ENCODE results near the gene LMX1B.

The LMX1B gene

DNA sequence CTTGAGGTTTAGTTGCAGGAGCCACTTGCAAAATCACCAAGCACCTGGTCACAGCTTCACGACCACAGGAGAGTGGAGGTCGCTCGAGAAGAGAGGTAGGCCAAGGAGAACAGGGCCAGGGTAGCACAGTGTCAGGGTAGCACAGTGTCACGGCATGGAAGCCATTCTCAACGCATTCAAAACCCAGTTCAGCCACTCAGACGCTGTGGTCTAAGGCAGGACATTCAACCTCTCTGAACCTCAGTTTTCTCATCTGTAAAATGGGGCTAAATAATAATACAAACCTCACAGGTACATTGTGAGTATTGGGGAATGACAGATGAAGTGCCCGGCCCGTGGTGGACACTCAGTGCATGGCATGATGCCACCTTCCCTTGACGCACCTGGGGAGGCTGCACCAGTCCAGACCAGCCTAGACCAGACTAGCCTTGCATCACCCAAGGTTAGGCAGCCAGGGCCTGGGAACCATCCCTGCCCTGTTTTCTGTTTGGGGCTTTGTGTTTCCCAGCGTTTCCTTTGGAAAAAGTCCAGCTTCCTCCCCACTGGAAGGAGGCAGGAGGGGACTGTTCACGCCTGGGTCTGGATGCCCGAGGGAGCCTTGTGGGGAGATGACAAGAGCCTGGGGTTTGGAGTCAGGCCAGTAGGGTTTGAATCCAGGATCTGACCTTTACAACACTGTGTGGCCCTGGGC is 7.8 kb upstream of the LMX1B start:
- DNase-seq, result no peak

DNA sequence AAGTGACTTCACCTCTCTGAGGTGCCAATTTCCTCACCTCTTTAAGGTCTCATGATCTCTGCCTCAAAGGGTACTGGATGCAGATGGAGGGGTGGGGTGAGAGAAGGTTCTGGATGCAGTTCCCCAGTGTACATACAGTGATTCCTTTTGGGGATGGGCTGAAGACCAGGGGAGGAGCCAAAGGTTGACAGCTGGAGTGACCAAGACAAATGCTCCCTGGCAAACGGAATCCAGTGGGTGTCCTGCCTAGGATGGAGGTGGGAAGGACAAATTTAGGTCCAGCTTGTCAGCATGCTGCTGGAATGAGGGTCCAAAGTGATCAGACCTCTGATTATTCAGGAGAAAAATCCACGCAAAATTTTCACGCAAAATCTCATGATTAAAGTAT is 7.3 kb upstream of the LMX1B start:
- no peak for DNase-seq

DNA sequence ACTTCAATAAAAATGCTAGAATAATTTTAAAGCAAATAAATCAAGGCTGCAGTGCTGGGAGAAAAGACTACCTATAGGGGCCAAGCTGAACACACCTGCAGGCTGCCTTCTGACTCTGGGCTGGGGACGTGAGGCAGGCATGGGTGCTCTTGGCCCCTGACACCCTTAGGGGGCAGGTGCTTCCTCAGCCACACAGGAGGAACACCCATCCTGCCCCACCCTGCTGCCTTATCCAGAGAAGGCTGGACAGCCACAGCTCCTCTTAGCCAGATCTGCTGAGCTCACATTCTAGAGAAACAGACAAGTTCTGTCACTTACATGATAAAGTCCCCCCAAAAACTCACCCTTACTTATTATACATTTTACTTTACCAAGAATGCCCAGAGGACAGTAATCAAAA is 6.6 kb upstream of the LMX1B start:
- no peak for DNase-seq

DNA sequence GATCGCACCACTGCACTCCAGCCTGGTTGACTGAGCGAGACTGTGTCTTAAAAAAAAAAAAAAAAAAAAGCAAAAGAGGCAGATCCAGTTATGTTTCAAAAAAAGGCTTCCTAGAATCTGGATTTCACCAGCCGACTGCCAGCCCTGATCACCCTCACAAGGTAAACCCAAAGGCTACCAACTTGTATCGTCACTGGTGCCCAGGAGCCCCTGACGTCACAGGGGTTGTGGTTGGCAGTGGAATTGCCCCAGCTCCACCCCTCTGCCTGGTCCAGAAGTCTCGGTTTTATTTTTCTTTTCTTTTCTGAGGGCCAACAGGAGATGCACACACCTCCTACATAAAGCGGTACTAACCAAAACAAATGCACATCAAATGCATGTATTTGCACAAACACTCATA is 6.0 kb upstream of the LMX1B start:
- DNase-seq, result no peak

DNA sequence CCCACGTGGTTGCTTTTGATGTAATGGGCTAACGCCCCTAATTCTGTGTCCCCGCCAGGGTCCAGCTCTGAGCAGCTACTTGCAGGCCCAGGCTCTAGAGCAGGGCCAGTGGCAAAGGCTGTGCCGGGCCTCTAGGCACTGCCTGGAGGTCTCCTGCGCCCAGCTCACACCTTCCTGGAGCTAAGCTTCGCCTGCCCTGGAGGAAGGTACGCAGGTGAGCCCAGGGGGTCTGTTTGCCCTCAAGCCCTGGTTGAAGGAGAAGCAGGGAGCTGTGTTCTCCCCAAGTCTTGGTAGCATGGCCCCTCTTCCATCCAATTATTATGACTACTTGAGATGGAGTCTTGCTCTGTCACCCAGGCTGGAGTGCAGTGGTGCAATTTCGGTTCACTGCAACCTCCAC is 5.2 kb upstream of the LMX1B start:
- DNase-seq, result no peak

DNA sequence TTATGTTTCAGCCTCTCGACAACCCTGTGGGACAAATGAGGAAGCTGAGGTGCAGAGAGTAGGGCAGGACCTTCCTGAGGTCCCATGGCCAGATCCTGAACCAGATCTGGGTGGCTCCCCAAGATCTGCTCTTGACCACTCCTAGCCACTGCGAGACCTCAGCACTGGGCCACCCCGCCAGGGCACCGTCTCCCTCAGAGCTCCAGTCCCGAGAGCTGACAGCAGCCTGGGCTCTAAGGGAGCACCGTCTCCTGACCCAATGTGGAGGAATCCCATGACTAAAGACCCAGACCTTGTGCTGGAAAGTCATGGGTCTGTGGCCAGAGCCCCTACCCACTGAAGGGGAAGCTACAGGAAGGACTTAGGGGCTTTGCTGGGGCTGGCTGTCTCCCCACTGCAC is 4.5 kb upstream of the LMX1B start:
- no peak for DNase-seq

DNA sequence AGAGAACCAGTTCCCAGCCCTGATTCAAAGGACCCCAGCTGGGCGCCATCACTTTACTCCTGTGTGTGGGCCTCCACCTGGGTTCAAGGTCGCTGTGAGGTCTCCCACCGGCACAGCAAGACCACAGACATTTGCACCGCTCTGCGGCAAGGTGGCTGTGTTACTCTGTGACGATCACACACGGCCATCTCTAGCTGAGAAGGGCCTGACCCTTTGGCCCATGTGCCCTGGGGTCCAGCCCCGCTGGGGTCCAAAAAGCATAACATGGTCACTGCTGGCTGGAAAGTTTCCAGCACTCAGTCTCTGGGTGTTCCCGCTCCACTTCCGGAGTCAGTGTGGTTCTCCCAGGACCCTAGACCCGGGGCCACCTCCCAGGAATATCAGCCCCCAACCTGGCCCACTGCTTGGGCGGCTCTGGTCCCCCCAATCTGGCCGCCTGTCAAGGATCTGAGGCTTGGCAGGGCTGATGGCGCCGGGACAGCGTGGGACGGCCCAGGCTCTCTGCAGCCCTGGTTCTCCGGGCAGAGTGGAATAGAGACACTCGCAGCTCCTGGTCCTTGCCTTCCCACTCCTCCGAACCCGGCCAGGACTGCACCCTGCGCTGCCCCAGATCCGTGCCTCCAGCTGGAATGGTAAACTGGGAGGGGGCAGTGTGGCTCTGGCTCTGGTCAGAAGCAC is 3.9 kb upstream of the LMX1B start:
- no peak for DNase-seq

DNA sequence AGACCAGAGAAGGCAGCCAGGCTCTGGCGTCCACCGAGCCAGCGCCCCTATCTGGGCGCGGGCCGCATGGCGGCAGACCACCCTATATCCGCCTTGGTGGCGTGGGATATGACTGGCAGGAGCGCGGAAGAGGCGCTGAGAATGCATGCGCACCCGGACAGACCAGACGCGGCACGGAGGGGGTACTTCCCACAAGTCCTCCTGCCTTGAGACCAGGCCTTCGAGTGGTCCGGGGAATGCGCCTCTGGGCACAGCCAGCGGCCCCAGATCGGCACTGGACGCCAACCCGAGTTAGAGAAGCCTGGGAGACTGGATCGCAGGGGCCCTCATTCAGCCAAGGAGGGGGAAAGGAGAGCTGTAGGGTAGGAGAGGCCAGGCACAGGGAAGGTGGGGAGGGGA is 2.5 kb upstream of the LMX1B start:
- no peak for DNase-seq

DNA sequence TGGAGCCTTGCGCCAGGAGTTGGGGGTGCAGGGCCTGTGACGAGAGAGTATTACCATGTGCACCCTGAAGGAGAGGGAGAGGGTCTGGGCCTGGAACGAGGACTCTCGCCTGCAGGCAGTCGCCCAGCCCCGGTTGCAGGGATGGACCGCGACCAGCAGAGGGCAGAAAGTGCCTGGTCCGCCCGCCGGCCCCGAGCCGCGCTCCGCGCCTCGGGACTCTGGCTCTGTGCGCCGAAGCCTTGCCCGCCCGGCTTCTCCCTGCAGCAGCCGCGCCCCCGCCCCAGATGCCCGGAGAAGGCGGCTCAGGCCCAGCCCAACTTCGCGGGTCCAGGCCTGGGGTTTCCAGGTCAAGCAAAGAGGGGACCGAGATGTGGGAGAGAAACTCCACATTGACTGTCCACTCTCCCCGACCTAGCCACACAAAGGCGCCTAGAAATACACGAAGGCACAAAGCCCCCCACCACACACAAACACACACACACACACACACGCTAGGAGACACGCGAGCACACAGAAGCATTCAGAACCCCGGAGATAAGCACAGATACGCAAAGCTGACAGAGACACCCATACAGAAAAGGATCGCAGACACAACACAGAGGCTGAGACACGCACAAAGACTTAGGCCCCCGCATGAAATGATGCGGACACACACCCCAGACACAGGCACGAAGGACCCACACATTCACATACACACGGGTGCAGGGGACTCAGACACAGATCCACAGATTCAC is 2.0 kb upstream of the LMX1B start:
- DNase-seq, result peak; percentile 86

DNA sequence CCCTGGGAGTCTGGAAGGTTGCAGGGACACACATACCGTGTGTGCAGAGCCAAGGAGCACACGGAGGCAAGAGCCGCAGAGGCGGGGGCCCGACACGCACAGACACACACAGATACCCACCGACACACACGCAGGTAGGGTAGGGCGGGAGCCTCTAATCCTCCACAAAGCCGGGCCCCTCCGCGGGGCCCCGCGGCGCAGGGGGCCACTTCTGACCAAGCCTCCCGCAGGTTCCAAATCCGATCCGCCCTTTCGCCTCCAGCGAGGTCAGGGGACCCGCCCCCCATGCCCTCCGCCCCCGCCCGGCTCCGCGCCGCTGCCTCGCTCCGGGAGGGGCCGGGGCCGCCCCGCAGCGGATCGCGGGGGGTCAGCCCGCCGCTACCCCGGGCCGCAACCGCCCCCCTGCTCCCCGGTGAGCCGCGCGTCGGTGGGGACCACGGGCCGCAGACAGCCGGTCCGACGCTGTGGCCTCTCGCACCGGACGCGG is 1.4 kb upstream of the LMX1B start:
- no peak for DNase-seq

DNA sequence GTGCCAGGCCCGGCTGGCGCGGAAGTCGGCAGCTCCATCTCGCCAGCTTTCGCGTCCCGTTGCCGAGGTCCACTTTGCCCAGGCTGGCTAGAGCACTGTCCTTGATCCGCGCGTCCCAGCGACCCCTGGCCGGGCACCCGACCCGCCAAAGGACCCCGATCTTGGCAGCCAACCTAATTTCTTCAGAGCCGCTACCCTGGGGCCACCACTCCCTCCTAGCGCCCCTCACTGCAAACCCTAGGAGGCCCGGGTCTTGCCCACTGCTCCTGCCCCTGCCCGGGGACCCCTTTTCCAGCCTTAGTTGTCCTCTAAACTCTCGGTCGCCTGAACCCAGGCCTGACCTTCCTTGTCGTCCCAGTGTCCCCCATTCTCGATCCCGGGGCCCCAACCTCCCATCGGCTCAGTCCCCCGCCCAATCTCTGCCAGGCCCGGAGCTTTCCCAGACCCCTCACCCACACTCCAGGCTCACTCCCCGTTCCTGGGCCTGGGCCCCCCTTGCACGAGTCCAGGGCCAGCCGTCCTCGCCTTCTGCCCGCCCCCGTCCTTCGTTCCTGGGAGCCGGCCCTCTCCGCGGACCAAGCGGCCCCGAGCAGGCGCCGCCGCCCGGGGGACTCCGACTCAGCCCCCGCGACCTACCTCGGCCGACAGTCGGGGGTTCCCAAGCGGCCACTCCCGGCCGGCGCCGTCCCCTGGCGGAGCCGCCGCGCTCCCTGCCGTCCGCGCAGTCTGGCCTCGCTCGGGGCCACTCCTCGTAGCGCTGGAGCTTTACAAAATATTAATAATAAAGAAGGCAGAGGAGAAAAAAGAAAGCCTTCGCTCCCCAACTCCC is 701 bp upstream of the LMX1B start:
- no peak for DNase-seq

DNA sequence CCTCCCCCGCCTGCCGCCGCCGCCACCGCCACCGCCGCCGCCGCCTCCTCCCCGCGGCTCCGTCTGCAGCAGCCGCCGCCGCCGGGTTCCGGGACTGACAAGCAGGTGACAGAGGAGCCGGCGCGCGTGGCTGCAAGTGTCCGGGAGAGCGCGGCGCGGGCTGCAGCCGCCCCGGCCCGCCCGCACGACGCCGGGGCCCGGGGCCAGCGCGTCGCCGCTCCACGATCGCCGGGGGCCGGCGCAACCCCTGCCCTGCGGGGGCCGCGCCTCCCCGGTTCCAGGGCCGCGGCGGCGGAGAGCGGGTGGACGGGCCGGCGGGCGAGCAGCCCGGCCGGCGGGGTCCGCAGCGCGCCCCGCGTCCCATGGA is 343 bp downstream of the LMX1B start:
- DNase-seq, result no peak

DNA sequence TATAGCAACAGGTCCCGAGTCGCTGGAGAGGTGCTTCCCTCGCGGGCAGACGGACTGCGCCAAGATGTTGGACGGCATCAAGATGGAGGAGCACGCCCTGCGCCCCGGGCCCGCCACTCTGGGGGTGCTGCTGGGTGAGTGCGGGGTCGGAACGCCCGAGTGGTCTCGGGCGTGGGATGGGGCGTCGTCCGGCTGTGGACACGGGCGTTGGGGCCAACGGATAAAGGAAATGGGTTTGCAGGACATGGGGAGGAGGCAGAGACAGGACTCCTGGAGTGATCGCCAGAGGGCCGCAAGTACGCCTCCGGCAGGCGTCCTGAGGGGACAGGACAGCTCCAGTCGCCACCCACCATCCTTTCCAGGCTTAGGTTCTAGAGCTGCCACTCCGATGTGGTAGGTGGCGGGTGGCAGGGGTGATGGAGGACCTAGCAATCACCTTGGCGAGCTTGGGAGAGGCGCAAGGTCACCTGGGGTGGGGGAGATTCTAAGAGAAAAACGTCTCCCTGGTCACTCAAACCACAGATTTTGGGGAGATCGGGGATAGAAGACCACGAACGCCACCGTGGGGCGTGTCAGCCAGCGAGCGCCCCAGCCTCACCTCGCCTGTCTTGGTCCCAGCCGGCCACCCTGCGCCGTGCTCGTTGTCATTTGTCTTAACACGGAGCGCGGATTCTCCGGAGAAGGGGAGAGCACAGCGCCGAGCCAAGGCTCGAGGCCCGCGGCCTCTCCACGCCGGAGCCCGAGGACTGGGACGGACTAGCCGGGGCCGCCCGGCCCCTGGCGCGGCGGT is 922 bp downstream of the LMX1B start:
- no peak for DNase-seq

DNA sequence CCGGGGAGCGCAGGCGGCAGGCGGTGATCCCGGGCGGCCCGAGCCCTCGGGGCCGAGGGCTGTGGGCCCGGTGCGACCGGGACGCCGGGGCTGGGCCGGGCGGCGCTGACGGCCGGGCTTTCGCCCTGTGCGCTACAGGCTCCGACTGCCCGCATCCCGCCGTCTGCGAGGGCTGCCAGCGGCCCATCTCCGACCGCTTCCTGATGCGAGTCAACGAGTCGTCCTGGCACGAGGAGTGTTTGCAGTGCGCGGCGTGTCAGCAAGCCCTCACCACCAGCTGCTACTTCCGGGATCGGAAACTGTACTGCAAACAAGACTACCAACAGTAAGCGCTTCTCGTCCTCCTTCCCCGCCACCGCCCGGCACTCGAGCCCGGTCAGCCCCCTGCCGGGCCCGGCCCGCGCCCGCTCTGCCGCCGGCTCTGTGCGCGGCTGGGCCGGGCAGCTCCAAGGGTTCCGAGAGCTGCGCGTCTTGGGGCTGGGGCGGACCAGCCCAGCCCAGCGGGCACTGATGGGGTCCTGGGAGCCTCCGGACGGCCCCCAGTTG is 1.6 kb downstream of the LMX1B start:
- DNase-seq, result peak; percentile 59

DNA sequence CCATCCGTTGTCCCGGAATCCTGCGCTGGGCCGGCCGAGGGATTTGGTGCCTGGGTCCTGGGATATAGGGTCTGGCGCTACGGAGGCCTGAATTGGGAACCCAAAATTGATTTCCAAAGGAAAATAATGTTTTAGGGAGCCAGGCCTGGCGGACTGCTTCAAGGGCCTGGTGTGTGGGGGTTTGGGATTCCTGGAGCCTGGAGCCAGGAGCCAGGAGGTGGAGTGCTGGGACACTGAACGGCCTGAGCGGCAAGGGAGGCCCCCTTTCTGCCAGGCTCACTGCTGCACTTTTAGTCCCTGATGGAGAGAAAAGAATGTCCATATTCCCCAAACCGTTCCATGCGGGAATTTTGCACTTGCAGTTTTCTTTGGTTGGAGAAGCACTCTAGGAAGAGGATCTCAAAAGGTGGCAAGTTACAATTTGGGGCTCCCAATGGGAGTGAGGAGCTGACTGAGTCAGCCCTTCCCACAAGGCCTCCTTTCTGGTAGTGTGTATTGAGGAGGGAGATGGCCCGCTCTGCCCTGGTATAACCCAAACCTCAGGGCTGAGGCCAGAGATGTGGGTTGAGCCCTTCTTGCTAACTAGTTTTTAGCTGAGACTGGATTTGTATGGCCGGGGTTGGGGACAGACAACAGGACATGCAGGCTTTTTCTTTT is 2.2 kb downstream of the LMX1B start:
- no peak for DNase-seq

DNA sequence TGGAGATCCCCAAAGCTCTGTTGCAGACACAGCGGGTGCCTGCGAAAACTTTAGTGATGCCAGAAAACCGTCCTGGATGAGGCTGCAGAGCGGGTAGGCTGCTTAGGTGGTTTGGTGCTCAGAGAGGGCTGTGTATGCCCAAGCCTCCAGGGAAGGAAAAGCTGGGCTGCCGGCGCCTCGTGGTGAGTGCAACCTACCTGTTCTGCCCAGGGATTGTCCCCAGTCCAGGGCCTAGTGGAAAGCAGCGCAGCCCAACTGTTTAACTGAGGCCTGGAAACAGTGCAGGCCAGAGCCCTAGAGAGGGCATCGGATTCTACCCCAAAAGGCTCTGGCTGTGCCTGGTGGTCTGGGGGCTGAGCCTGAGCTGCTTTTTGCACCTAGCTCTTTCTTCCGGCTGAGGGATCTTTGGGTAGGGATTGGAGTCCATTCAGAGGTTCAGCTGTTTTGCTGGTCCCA is 2.8 kb downstream of the LMX1B start:
- no peak for DNase-seq

DNA sequence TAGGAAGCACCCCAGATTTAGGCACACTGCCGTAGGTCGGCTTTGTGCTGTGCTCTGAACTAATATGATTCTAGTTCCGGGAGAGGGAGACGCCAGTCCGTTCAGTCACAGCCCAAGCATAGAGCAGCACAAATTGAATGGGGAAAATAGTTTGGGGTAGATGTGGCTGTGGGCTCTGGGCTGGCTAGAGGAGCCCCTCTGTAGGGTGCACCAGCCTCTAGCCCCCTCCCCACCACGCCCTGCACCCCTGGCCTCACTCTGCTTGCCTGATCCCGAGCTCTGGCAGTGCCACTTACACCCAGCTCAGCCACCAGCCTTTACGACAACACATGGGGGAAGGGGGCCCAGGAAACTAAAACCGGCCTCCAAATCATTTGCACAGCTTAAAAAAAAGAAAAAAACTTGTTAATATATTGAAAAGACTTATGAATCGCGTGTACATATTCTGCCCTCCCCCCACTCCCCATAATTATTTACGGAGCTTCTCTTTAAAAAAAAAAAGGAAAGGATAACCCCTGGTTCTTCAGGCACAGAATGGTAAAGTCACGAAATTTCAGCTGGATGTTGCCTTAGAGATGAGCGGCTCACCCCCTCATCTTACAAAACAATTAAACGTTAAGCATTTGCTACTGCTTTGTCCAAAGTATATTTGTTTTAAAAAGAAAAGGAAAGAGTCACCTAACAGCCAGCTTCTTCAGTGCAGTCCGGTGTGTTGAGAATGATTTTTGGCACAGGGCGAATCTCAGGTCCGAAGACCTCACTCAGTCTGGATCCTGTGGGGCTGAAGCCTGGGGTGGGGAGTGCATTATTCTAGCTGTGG is 3.5 kb downstream of the LMX1B start:
- no peak for DNase-seq

DNA sequence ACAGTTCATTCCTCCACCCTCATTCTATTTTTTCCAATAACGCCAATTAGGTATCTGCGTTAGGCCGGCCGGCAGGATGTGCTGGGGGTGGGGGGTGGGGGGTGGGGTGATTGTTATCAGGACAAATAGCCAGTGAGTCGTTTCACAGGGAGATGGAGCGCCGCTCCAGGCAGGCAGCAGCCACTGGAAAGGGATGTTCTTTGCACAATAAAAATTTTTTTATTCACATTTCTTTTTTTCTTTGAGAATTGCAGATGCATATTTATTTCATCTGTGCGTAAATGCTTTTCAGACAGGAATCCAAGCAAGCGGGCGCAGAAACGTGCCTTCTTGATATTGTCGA is 4.1 kb downstream of the LMX1B start:
- DNase-seq, result no peak

DNA sequence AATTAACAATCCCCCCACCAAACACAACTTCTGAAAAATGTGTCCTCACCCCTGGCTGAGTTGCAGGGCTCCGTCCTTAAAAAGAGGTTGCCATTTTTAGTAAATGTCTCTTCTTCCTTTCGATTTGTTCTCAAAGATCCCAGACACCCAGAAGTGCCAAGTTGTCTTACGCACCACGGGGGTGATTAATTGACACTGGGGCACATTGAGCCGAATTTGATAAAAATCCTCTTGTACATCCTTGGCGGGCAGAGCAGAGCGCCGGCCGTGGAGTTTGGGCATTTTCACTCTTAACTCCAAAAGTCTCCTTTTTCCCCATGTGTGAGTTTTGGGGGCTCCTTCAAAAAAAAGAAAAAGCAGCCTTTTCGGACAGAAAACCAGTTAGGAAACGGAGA is 4.5 kb downstream of the LMX1B start:
- no peak for DNase-seq

DNA sequence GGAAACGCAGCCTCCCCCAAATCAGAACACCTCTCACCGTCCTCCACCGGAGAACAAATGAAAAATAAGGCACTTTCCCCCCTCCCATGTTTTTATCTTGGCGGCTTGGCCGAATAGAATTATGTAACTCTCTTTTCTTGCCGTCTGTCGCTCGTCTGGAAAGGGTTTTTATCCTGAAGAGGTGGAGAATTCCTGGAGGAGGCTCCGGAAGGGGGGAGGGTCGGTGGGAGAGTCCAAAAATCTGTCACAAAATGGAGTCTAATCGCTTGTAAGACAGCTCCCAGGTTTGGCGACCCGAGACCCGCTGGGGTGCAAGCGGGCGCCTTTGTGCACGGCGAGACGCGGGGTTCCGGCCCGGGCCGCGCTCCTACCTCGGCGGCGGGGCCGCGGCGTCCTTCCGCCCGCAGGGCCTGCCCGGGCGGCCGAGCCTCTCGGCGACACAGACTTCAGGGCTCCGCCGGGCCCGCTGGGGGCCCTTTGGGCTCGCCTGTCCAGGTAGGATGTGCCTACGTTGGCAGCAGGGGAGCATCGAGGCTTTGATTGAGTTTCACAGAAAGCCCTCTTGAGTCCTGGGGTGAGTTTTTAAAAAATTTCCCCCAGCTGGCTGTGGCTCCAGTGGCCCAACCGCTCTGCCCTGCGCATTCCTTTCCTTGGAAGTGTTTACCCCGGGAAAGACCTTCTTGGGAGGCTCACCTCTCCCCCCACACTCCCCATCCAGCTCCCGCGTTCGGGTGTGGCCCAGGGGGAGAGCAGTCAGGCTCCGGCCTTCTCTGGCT is 5.0 kb downstream of the LMX1B start:
- DNase-seq, result no peak

All from stimulated activated CD4-positive, alpha-beta T cell treated with anti-CD3 and anti-CD28 coated beads, Interleukin-15, amount 100 ng/mL, for 24 hours (primary cell).